Measurements from ENCODE around the gene POU2AF3.

POU2AF3 gene

DNA sequence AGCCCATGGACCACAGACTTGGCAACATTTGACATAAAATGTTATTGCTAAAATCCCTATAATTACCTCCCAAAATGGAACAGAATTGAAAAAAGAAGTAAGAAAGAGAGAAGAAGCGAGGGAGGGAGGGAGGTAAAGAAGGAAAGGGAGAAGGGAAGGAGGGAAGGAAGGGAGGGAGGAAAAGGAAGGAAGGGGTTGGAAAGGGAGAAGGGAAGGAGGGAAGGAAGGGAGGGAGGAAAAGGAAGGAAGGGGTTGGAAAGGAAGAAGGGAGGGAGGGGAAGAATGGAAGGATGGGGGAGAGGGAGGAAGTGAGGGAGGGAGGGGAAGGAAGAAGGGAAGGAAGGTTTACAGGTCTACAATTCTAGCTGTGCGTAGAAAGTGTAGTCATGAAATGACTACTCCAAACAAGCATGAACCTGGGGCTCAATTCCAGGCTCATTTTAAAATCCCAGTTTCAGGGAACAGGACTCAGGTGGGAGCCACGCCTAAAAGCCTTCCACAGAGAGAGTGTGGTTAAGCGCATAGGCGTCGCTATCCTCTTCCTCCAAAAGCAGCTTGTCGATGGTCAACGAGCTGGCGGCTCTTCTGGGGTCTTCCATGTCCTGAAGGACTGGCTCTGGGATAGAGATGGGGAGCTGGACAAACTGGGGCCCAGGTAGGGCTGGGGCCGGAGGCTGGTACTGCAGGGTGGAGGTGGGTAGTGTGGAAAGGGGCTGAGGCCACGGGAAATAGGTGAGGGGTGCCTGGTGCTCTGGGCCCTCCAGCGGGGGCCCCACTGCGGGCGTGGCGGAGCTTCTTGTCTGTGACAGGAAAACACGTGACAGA lies 55.6 kb downstream of the POU2AF3 start:
- no peak overlapping the region for H3K27ac ChIP-seq
- TF ChIP-seq ZFX (IDR thresholded peaks at IDR 0.05; ENCODE audit: borderline replicate concordance): no peak
- TF ChIP-seq, protein P1, sequence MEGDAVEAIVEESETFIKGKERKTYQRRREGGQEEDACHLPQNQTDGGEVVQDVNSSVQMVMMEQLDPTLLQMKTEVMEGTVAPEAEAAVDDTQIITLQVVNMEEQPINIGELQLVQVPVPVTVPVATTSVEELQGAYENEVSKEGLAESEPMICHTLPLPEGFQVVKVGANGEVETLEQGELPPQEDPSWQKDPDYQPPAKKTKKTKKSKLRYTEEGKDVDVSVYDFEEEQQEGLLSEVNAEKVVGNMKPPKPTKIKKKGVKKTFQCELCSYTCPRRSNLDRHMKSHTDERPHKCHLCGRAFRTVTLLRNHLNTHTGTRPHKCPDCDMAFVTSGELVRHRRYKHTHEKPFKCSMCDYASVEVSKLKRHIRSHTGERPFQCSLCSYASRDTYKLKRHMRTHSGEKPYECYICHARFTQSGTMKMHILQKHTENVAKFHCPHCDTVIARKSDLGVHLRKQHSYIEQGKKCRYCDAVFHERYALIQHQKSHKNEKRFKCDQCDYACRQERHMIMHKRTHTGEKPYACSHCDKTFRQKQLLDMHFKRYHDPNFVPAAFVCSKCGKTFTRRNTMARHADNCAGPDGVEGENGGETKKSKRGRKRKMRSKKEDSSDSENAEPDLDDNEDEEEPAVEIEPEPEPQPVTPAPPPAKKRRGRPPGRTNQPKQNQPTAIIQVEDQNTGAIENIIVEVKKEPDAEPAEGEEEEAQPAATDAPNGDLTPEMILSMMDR (IDR thresholded peaks at IDR 0.05): no peak

DNA sequence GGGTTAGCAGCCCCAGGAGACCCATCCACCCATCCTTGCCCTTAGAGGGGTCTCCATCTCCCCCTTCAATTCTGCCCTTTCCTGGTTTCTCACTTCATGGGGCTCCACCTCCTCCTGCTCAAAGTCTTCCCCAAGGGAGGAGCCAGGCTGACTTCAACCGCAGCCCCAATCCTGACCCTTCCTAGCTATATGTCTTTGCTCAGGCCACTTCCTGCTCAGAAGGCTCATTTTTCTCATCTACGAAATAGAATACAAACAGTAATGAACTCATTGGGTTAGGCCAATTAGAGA lies 56.2 kb downstream of the POU2AF3 start:
- no peak overlapping the region for H3K27ac ChIP-seq
- TF ChIP-seq ZFX (IDR thresholded peaks at IDR 0.05; ENCODE audit: borderline replicate concordance): no peak
- TF ChIP-seq, protein P1 (IDR thresholded peaks at IDR 0.05): no peak

GRCh38 chr11:111355101-111355500 lies 56.8 kb downstream of the POU2AF3 start:
- TF ChIP-seq, protein P1 (IDR thresholded peaks at IDR 0.05): no peak
- no peak for TF ChIP-seq ZFX (IDR thresholded peaks at IDR 0.05; ENCODE audit: borderline replicate concordance)
- no peak overlapping the region for H3K27ac ChIP-seq

DNA sequence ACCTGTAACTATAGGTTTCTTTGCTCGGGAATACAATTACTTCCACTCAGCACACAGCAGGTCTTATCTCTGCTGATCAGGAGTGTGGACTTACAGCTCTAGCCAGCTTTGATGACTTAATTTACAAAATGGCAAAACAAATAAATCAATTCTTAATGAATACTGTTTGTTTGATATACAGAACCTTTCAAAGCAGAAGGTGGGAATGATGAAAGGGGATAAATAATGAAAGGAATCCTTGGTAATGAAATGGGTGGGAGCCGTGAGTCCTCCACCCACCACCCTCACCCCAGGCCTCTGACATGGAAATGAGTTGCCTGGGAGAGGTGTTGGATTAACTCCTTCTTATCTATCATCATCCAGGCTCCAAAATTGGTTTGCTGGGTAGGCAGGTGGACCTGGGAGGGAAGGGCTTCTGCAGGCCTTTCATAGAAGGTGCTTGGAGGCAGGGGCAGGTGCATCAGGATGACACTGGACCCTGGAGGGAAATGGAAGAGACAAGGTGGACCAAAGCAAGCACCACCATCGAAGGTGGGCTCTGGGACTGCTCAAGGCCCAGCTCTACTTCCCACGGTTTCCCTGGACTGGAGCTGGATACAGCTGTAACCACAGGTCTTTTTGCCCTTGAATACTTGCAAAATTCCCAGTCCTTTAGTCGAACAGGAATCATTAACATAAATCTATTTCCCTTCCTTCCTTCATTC lies 57.8 kb downstream of the POU2AF3 start:
- TF ChIP-seq, protein P1 (IDR thresholded peaks at IDR 0.05): no peak
- no peak for TF ChIP-seq ZFX (IDR thresholded peaks at IDR 0.05; ENCODE audit: borderline replicate concordance)
- H3K27ac ChIP-seq: no peak overlapping the region

DNA sequence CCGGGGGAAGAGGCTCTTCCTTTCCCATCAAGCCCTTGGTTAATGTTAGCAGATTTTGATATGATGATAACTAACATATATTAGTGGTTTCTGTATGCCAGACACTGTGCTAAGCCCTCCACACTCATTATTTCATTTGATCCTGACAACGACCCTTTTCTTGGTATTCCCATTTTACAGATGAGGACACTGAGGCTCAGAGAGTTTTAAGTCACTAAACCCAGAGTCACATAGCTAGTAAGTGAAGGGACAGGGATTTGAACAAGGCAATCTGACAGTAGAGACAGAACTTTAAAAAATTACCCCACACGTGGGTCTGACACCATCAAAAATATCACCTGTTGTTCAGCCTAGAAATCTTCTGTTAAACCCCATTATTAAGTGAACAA lies 58.3 kb downstream of the POU2AF3 start:
- TF ChIP-seq ZFX (IDR thresholded peaks at IDR 0.05; ENCODE audit: borderline replicate concordance): no peak
- TF ChIP-seq, protein P1 (IDR thresholded peaks at IDR 0.05): no peak
- no peak overlapping the region for H3K27ac ChIP-seq

GRCh38 chr11:111357150-111358037 lies 59.0 kb downstream of the POU2AF3 start:
- peak overlapping the region; percentile 10; the same call in 1 of the 2 replicates for H3K27ac ChIP-seq
- TF ChIP-seq, protein P1 (IDR thresholded peaks at IDR 0.05): peak; percentile 17
- TF ChIP-seq ZFX (IDR thresholded peaks at IDR 0.05; ENCODE audit: borderline replicate concordance): no peak

Data from 22Rv1 (cell line).